Midbrain (tissue), 1 donor: ENCODE results near the gene ATE1.
"Not testable (repeated sequence)": the region's sequence is repeated elsewhere in the genome, so short reads cannot be mapped to it uniquely, and the experiment has no call there.

ENCODE experiments used
- DNase-seq: peaks from one replicate; lab custom pipeline; 2025; lab: John Stamatoyannopoulos, UW

ATE1 gene

GRCh38 chr10:121736315-121737130, 191.3 kb downstream of the ATE1 start:
- no peak for DNase-seq

- no peak for DNase-seq
These were observed 192.6 kb downstream of the ATE1 start for GRCh38 chr10:121735263-121735662.

DNA sequence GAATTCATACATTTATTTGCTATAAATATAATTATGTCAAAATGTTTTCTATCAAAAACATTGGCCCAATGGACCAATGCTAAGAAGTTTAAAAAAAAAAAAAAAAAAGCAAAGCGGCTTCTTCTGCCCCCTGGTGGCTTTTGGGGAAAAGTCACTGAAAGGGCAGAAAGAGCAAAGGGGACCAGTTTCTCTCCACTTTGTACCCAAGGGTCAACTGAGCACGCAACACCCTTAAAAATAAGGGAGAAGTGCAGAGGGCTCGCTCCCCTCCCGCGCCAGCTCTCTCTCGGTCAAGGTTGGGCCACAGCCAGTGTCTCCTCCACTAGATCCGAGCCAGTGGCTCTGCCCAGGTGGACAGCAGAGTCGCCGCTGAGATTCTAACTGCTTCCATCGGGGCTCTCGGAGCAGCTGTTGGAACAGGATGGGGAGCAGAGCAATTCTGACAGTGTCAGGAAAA, 193.2 kb downstream of the ATE1 start:
- DNase-seq: peak; percentile 12

GRCh38 chr10:121732656-121733445, 195.0 kb downstream of the ATE1 start:
- DNase-seq: no peak

DNA sequence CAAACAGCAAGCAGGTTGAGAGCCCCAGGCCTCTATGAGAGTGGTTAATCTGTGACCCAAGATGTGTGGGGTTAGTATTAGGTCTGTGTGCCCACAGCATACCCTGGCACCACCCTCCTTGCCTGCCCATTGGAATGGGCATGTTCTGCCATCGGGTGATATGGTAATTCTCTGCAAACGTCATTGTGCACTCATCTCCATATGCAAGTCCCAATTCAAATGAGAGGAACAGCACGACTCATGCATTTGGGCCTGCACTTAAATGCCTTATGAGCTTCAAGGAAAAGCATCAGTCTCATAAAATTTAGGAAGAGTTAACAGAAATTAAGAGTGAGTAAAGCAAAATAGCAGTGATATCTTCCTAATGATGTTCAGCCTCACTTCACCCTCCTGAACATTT, 195.7 kb downstream of the ATE1 start:
- DNase-seq: no peak

DNA sequence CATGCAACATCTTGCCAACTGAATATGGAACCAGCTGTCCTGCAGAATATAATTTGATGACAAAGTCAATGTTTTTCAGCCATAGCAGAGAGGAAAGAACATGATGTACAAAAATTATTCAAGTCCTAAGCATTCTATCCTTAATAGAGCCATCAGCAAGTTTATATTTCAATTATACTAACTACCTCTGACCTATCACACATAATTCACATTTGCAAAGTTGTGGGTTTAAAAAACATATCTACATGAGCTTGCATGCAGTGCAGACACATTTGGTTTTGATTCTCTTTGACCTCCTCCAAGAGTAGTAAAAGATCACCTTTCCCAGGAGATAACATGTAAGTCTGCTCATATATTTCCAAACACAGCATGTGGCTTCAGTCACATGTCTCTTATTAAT, 203.5 kb downstream of the ATE1 start:
- no peak for DNase-seq

- no peak for DNase-seq
These were observed 205.2 kb downstream of the ATE1 start for GRCh38 chr10:121722665-121723064.

DNA sequence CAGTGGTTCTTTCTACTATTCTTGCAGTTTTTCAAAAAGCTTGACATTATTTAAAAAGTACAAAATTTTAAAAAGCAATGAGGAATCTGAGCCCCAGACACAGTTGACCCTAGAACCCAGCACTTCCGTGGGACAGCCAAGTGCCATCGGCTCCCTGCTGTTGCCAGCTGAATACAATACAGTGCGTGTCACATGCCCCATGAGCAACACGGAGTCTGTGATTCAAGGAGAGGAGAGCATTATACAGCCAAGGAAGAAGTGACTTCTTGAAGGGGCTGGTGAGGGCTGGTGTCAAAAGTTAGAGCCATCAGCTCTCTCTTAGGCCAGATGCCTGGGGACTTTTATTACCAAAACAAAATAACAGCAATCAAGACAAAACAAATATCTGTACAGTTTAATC, 206.6 kb downstream of the ATE1 start:
- no peak for DNase-seq

- DNase-seq: no peak
These were observed 211.9 kb downstream of the ATE1 start for GRCh38 chr10:121715969-121716368.

DNA sequence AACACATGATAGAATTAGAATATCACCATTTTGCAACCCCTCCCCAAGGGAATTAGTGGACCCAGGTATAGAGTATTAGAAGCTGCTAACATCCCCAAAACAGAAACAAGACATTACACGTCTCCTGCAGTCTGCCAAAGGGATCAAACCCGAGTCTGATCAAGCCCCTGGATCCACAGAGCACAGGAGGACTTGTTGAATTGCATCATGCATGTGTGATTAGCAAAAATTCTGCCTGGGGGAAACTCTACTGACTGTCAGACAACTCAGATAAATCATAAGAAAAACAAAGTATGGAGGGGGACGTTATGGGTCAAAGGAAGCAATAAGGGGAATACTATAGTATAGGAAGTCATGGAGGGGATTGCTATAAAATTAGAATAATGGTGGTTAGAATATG, 212.8 kb downstream of the ATE1 start:
- no peak for DNase-seq

DNA sequence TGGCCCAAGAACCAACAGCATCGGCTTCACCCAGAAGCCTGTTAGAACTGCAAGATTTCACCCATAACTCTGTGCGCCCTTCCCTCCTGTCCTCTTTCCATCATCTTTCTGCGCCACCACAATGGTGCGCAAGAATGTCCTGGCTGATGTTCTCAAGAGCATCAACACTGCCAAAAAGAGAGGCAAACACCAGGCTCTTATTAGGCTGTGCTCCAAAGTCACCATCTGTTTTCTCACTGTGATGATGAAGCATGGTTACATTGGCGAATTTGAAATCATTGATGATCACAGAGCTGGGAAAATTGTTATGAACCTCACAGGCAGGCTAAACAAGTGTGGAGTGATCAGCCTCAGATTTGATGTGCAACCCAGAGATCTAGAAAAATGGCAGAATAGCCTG, 214.3 kb downstream of the ATE1 start:
- no peak for DNase-seq

GRCh38 chr10:121710971-121711370, 216.9 kb downstream of the ATE1 start:
- no peak for DNase-seq

DNA sequence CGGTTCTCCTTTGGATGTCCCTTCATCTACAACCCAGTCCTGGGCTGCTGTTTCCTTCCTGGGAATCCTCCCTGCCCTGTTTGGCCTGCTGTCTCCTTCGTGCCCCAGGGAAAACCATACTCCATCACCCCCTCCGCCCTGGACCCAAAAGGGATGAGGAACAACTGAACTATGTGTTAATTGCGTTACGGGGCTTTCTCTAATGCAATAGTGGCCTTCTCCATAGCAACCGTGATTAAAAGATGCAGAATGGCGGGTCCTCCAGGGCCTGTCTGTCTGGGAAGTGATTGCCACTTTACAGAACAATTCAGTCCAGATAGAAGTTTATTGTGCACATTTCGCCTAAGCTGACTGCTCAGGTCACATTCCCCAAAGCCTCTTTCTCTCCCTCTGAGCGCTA, 217.6 kb downstream of the ATE1 start:
- DNase-seq: no peak

DNA sequence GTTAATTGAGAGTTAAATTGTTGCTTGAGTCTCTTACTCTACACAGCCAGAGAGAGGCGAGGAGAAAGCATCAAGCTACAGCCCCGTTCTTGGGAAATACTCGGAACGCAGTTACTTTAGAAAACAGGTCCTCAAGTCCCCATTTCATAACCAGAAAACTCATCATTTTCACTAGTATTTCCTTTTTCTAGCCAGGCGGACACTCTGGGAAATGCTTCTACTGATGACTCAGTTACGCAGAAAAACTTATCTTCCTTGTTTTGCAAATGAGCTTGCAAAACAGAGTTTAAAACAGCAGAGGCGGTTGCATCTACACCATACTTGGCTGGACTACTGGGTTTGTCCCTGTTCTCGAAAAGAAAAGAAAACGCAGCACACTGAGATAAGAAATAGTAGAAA, 218.2 kb downstream of the ATE1 start:
- DNase-seq: no peak

DNA sequence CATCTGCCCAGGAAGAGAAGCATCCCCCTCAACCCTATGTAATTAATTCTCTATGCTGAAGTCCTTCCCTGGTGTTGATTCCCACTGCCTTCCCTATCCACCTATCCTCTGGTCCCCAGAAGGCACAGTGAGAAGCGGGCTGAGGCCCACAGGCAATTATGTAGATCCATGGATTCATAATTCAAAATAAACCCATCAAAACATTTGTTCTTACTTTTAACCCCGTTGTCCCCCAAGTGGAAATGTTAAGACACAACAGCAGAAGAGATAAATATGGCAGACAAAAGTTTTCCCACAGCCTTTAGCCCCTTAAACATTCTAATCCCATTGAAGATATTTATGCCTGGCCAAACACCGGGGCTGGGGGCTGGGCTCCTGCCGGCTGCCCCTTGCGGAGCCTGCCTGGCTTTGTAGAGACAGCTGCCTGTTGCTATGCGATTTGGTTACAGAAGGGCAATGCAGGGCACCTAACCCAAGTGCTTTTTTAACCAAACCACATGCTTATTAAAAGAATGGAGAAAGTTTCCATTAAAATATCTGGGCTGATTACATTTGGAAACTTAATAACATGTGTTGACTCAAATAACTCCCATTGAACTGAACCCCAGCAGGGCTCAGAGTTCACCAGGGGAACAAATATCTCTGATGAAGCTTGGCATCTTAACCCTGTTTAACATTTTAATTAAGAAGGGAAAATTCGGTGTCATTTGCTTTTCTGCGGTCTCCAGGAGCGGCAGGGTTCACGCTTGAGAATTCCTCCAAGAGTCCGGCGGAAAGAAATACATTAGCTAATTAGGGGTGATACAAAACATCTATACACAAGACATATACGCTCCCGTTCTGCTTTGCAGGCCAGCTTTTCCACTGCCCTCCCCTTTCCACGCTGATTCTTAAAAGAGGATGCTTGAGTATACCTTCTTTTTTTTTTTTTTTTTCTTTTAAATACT, 218.8 kb downstream of the ATE1 start:
- DNase-seq: no peak

DNA sequence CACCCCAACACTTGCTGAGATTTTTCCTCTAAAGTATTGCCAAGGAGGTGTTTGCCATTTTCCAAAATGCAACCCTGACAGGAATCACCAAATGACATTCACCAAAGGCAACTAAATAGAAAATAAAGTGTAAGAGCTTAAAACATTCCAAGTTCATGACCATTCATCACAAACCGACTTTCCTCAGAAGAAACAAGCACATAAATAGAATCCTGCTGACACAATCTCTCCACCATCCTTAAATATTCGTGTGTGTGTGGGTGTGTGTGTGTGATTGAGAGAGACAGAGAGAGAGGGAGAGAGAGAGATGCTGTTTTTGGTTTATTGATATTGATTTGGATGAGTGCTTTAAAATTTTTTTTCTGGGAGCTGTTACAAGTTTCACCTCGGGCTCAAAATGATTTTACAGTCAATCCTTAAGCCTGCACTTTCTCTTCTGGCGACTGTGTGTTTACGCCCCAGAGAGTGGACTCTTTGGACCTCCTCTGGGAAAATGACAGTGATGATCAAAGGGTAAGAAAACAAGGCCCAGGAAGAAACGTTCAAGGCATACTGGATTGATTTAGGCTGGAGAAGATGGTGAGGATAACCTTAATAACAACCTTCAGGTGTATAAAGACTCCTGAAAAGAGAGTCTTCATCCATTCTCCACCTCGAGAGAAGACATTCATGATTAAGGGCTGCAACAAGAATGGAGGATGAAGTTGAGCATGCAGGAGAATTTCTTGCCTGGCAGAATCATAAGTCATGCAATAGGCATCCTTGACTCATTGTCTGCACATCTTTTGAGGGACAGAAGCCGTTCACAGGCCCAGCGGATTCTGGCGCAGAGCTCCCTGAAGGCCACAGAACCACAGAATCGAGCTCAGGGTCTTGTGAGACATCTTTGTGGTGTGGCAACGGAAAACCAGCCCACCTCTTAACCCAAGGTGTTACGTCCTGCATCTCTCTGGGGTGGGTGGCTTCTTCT, 225.2 kb downstream of the ATE1 start:
- DNase-seq: no peak

DNA sequence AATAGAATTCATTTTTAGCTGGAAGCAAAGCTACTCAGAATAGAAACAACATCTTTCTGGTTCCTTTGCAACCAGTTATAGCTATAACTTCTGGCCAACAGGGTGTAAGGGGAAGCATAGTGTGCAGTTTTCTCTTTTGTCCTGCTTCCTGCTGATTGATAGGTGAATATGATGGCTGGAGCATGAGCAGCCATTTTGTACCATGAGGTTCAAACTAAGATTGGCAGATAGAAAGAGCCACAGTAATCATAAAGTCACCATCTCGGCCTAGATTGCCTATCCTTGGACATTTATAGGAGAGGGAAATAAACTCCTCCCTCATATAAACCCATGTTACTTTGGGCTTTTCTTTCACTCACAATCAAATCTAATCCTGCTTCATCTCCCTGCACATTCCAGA, 227.4 kb downstream of the ATE1 start:
- no peak for DNase-seq

GRCh38 chr10:121699703-121700102, 228.1 kb downstream of the ATE1 start:
- DNase-seq: not testable (repeated sequence)

- DNase-seq: no peak
These were observed 228.9 kb downstream of the ATE1 start for GRCh38 chr10:121698902-121699301.

GRCh38 chr10:121698336-121698735, 229.5 kb downstream of the ATE1 start:
- no peak for DNase-seq

DNA sequence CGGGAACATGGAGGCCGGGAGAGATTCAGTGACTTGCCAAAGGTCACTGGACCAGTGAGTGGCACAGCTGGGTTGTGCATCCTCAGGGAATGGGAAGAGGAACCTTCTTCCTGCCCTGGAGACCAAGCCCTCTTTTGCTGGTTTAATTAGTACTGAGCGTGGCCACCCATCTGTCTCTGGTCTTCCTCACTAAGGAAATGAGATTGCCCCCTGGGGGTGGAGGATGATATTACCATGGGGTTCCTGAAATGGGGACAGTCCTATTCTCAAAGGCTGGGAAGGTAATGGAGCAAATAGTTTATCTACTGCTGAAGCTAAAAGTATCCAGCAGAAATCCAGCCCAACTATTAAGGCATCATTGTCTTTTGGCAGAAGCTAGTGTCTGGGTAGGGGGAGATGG, 231.0 kb downstream of the ATE1 start:
- no peak for DNase-seq
